Caco-2 (cell line): ENCODE measurements around the gene SHROOM3. TPM values are rescaled to one million over a fixed set of nuclear protein-coding genes. Genes with fewer than 3 reads are reported as not detected.

Experiments used
- BruUV-seq: library from RNA; stranded (reverse); fragments of 400-500 nt; replicated peaks from 2 replicates; lab custom pipeline; 2021; lab: Mats Ljungman, UMichigan
- CTCF ChIA-PET: fragments of 300-600 bp; sonication (Branson Sonifier 250); formaldehyde crosslinking; loops from one replicate; lab custom pipeline; 2022; ENCODE audit warnings: antibody characterized with exemption; lab: Charles Lee
- POLR2A ChIA-PET: fragments of 300-600 bp; sonication (Branson Sonifier 250); formaldehyde crosslinking; loops from one replicate; lab custom pipeline; 2022; ENCODE audit warnings: antibody characterized with exemption; lab: Charles Lee
- DNase-seq, 2 experiments: peaks; one replicate each; pipeline versions ENCODE4 v3.0.0 to v3.0.0-alpha.2; 2020 to 2022
- H3K27me3 ChIP-seq: replicated peaks from 2 replicates; pipeline ENCODE4 v1.6.0; 2011; ENCODE audit warnings: low read length; ENCODE audit not compliant: control insufficient read depth, insufficient read depth
- H3K36me3 ChIP-seq: 2 replicates; pipeline ENCODE4 v1.5.1; 2011; ENCODE audit warnings: low read length; ENCODE audit not compliant: control insufficient read depth, insufficient read depth
- H3K4me1 ChIP-seq: fragments of 250-450 bp; sonication (Bioruptor Pico); 2 replicates; pipeline ENCODE4 v1.5.1; 2020; ENCODE audit warnings: mild to moderate bottlenecking
- H3K4me3 ChIP-seq: 2 replicates; pipeline ENCODE4 v1.5.1; 2011; ENCODE audit warnings: low read depth, mild to moderate bottlenecking, control low read depth, low read length
- H3K9me3 ChIP-seq: fragments of 250-450 bp; sonication (Bioruptor Pico); 2 replicates; pipeline ENCODE4 v1.5.1; 2020; ENCODE audit warnings: mild to moderate bottlenecking, moderate library complexity
- H3K27ac Mint-ChIP-seq: one replicate; pipeline ENCODE4 v1.8.0; 2022; ENCODE audit warnings: mixed read lengths; ENCODE audit not compliant: unreplicated experiment
- H3K27me3 Mint-ChIP-seq: one replicate; pipeline ENCODE4 v1.8.0; 2022; ENCODE audit warnings: mixed read lengths; ENCODE audit not compliant: insufficient read depth, unreplicated experiment
- H3K36me3 Mint-ChIP-seq: one replicate; pipeline ENCODE4 v1.8.0; 2022; ENCODE audit warnings: mild to moderate bottlenecking, mixed read lengths; ENCODE audit not compliant: insufficient read depth, unreplicated experiment
- H3K4me1 Mint-ChIP-seq: one replicate; pipeline ENCODE4 v1.8.0; 2022; ENCODE audit warnings: low read depth, mixed read lengths; ENCODE audit not compliant: unreplicated experiment
- H3K4me3 Mint-ChIP-seq: one replicate; pipeline ENCODE4 v1.8.0; 2022; ENCODE audit warnings: mild to moderate bottlenecking, moderate library complexity, mixed read lengths; ENCODE audit not compliant: unreplicated experiment
- H3K9me3 Mint-ChIP-seq: one replicate; pipeline ENCODE4 v1.8.0; 2022; ENCODE audit warnings: mixed read lengths; ENCODE audit not compliant: unreplicated experiment
- intact Hi-C: fragments of 100-400 bp; cut with micrococcal nuclease; formaldehyde crosslinking; loops from one replicate; pipeline ENCODE4 v1.10.0; 2022; ENCODE audit not compliant: unreplicated experiment
- total RNA-seq: library from RNA; stranded (reverse); gene quantifications from 2 replicates; pipeline ENCODE4 v1.2.3, GENCODE V29; 2022
- TF ChIP-seq, protein P1 (sequence below), 2 experiments: fragments of 200-600 bp in 1 of 2; IDR thresholded peaks; 1 replicate in 1 of 2; 2 replicates in 1 of 2; pipeline versions ENCODE4 v1.5.1 to v1.8.0; 2011 to 2022; ENCODE audit warnings: antibody characterized with exemption in 1 of 2, control low read depth in 1 of 2, inconsistent platforms in 1 of 2, low read depth in 1 of 2, low read length in 1 of 2, mild to moderate bottlenecking in 1 of 2, moderate library complexity in 1 of 2; ENCODE audit not compliant: insufficient read depth in 1 of 2, severe bottlenecking in 1 of 2, unreplicated experiment in 1 of 2

SHROOM3 gene
- total RNA-seq, 1 experiment from 2014 or later, result 16.3 TPM

- no peaks in the 10 kb centered on the region; the same call in 1 of the 2 replicates for H3K36me3 ChIP-seq
- peaks cover 49% of the 10 kb centered on the region for H3K4me1 Mint-ChIP-seq
- TF ChIP-seq, protein P1, sequence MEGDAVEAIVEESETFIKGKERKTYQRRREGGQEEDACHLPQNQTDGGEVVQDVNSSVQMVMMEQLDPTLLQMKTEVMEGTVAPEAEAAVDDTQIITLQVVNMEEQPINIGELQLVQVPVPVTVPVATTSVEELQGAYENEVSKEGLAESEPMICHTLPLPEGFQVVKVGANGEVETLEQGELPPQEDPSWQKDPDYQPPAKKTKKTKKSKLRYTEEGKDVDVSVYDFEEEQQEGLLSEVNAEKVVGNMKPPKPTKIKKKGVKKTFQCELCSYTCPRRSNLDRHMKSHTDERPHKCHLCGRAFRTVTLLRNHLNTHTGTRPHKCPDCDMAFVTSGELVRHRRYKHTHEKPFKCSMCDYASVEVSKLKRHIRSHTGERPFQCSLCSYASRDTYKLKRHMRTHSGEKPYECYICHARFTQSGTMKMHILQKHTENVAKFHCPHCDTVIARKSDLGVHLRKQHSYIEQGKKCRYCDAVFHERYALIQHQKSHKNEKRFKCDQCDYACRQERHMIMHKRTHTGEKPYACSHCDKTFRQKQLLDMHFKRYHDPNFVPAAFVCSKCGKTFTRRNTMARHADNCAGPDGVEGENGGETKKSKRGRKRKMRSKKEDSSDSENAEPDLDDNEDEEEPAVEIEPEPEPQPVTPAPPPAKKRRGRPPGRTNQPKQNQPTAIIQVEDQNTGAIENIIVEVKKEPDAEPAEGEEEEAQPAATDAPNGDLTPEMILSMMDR (IDR thresholded peaks at IDR 0.05; ENCODE audit: insufficient read depth in 1 of 2, low read depth in 1 of 2, low read length in 1 of 2, severe bottlenecking in 1 of 2, unreplicated experiment in 1 of 2), result no peak
- no peaks in the 10 kb centered on the region for H3K9me3 ChIP-seq
- no peak overlapping the region for H3K4me3 ChIP-seq
- H3K9me3 Mint-ChIP-seq, result no peaks in the 10 kb centered on the region
- H3K36me3 Mint-ChIP-seq, result peaks cover 4% of the 10 kb centered on the region
- ChIA-PET CTCF (interaction anchor here (1.0 kb wide), 1 partner anchor 10 kb away, joined by 3 read pairs; no protein-coding TSS in a partner anchor), POLR2A (no interaction called here)
- peak in 1 of 2 experiments; percentile 54 for DNase-seq
- H3K4me1 ChIP-seq, result peaks cover 71% of the 10 kb centered on the region
- H3K27ac Mint-ChIP-seq, result peak overlapping the region; percentile 90
- no peaks in the 10 kb centered on the region for H3K27me3 Mint-ChIP-seq
- BruUV-seq, result no TSS peak
- intact Hi-C loops, result loop anchor here (1.0 kb wide), 1 partner anchor 10 kb away; no protein-coding TSS in a partner anchor
- H3K4me3 Mint-ChIP-seq, result no peak overlapping the region
- H3K27me3 ChIP-seq, result no peaks in the 10 kb centered on the region
These were observed 165.4 kb downstream of the SHROOM3 start for GRCh38 chr4:76600447-76600846.

GRCh38 chr4:76601791-76602190 is 166.8 kb downstream of the SHROOM3 start:
- no peaks in the 10 kb centered on the region for H3K9me3 ChIP-seq
- CTCF ChIA-PET, result no interaction called here
- H3K27me3 Mint-ChIP-seq, result no peaks in the 10 kb centered on the region
- H3K4me1 Mint-ChIP-seq, result peaks cover 36% of the 10 kb centered on the region
- no peak for DNase-seq
- H3K36me3 Mint-ChIP-seq, result peaks cover 4% of the 10 kb centered on the region
- POLR2A ChIA-PET, result interaction anchor here (1.0 kb wide), 1 partner anchor 16 kb away, joined by 4 read pairs; no protein-coding TSS in a partner anchor
- no peak overlapping the region for H3K4me3 ChIP-seq
- intact Hi-C loops, result no loop called here
- BruUV-seq, result no TSS peak
- H3K4me1 ChIP-seq, result peaks cover 67% of the 10 kb centered on the region
- TF ChIP-seq, protein P1 (IDR thresholded peaks at IDR 0.05; ENCODE audit: insufficient read depth in 1 of 2, low read depth in 1 of 2, low read length in 1 of 2, severe bottlenecking in 1 of 2, unreplicated experiment in 1 of 2), result no peak
- H3K36me3 ChIP-seq, result no peaks in the 10 kb centered on the region; the same call in 1 of the 2 replicates
- peak overlapping the region; percentile 55 for H3K27ac Mint-ChIP-seq
- H3K27me3 ChIP-seq, result no peaks in the 10 kb centered on the region
- H3K9me3 Mint-ChIP-seq, result no peaks in the 10 kb centered on the region
- H3K4me3 Mint-ChIP-seq, result no peak overlapping the region

GRCh38 chr4:76605099-76605563 is 170.1 kb downstream of the SHROOM3 start:
- H3K27me3 Mint-ChIP-seq, result no peaks in the 10 kb centered on the region
- Histone ChIP-seq H3K4me1 (peaks cover 52% of the 10 kb centered on the region), H3K27me3 (no peaks in the 10 kb centered on the region), H3K4me3 (no peak overlapping the region), H3K9me3 (no peaks in the 10 kb centered on the region), H3K36me3 (no peaks in the 10 kb centered on the region)
- TF ChIP-seq, protein P1 (IDR thresholded peaks at IDR 0.05; ENCODE audit: insufficient read depth in 1 of 2, low read depth in 1 of 2, low read length in 1 of 2, severe bottlenecking in 1 of 2, unreplicated experiment in 1 of 2), result no peak
- no TSS peak for BruUV-seq
- CTCF ChIA-PET, result no interaction called here
- POLR2A ChIA-PET, result no interaction called here
- H3K9me3 Mint-ChIP-seq, result no peaks in the 10 kb centered on the region
- H3K4me3 Mint-ChIP-seq, result no peak overlapping the region
- no peak for DNase-seq
- peaks cover 21% of the 10 kb centered on the region for H3K4me1 Mint-ChIP-seq
- H3K27ac Mint-ChIP-seq, result no peak overlapping the region
- H3K36me3 Mint-ChIP-seq, result peaks cover 4% of the 10 kb centered on the region
- intact Hi-C loops, result no loop called here
